NCI-H187 (cell line): ENCODE results near the gene MACROD2.
"Not testable (repeated sequence)": the region's sequence is repeated elsewhere in the genome, so short reads cannot be mapped to it uniquely, and the experiment has no call there.

Experiments
- DNase-seq, 2 experiments: peaks; one replicate each; lab custom pipeline; 2025; lab: John Stamatoyannopoulos, UW

The MACROD2 gene

DNA sequence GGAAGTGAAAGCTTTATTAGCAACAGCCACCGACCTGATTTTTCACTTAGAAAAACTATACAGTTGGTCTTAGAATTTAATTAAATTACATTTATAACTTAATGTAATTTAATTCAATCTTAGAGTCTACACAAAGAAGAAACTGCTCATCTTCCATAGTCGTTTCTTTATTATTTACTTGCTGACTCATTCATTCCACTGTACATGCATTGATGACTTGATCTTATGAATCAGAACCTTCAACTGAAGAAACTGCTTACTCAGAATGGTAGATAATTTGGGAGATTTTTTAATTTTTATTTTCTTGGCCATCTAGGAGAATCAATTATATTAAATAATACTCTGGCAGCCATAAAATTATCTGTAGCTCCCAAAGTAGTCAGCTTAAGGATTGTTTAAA, 1363.7 kb downstream of the MACROD2 start:
- no peak for DNase-seq

DNA sequence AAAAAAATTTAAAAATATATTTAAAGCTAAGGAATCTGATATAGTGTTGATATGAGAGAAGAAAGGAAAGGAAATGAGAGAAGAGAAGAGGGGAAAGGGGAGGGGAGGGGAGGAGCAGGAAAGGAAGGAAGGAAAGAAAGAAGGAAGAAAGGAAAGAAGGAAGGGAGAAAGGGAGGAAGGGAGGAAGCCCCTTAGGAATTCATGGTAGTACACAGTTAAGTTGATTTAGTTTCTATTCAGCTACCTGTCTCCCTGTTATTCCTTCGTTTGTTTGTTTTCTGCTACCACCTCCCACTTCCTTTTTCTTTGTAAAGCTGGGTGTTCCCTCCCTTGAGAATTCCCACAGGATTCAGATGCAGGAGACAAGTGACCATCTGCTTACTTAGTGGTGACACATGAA, 1367.5 kb downstream of the MACROD2 start:
- no peak for DNase-seq

DNA sequence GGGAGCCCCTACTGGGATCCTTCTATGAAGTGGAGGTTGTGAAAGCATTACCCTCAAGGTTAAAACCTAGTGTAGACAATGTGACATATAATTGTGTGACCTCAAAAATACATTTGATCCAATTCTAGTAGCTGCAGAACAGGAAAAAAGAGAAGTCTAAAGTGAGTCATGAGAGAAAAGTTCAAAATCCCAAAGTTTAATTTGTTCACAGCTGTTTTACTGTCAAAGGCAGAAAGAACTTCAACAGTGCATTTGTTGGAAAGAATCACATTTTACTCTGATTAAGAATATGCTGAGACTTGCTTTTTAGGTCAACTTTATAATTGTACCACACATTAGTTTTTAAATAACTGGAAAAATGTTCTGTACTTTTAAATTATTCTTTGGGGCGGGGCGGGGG, 1369.5 kb downstream of the MACROD2 start:
- DNase-seq: no peak

DNA sequence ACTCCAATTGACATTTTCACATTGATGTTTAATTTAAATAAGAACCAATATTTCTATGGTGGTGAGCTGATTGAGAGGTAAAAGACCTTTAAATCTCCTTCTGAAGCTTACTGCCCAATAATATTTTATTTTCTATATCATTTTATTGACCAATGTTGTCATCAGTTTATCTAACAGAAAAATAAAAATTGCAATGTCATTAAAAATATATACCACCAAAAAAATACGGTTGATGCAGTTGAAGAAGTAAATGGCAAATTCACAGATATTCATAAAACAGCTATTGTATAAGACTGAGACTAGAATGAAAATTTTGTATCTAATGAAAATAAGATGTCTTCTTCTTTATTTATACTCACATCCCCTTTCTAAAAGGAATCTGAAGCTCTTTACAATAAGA, 1375.1 kb downstream of the MACROD2 start:
- no peak for DNase-seq

DNA sequence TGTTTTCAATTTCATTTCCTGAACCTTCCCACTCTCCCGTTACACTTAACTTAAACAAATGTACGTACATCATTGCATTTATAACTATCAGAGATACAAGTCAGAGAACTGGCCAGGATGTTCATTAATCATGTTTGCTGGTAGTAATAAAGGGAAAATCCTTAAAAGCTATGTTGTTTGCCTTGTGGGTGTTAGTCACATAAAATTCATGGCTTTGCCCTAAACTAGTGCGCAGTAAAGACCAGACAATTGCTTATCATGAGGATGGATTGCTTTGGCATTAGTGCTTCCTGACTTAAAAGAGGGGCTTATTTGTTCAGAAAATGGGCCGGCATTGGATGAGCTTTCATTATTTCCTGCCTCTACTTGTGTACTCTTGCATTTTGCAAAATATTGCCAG, 1379.4 kb downstream of the MACROD2 start:
- no peak for DNase-seq

DNA sequence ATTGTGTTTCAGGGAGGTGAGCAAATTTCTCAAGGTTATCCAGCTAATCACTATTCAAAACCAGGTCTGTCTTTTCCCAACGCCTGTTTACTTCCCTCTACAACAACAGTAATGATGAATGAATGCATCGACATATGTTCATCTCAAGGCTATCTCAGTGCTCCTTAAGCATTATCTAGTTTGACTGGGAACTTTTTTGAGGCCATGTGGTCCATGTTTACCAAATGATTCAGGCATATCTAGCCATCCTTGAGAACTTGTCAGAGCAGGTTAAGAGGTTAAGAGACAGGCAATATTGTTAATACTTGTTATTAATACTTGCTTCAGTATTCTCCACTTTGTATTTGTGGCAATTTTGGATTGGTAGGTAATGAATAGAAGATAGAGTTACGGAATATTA, 1380.5 kb downstream of the MACROD2 start:
- no peak for DNase-seq

DNA sequence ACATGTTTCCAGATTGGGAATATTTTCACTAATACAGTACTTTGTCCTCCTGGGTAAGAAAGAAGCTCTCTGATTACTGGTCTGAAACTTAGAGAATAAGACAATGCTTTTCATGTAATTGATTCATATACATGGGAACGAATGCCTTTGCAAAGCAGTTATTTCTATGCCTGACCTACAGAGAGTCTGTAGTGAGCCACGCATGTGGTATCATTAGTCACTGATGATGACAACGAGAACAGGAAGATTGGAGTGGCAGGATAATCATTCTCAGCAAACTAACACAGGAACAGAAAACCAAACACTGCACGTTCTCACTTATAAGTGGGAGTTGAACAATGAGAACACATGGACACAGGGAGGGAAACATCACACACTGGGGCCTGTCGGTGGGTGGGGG, 1382.3 kb downstream of the MACROD2 start:
- DNase-seq: not testable (repeated sequence)

DNA sequence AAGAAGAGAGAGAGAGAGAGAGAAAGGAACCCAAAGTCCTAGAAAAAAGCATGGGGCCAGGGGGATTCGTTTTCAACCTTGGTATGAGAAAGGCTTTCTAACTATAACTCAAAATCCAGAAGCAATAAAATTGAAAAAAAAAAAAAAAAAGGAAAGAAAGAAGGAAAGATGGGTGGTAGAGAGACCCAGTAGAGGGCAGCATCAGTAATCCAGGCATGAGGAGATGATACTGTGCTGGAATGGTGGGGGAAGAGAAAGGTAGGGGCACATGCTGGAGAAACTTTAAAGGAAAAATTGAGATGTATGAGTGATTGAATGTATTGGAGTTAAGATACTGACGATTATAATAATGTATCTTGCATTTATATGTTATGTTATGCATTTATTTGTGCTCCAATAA, 1382.8 kb downstream of the MACROD2 start:
- no peak for DNase-seq

DNA sequence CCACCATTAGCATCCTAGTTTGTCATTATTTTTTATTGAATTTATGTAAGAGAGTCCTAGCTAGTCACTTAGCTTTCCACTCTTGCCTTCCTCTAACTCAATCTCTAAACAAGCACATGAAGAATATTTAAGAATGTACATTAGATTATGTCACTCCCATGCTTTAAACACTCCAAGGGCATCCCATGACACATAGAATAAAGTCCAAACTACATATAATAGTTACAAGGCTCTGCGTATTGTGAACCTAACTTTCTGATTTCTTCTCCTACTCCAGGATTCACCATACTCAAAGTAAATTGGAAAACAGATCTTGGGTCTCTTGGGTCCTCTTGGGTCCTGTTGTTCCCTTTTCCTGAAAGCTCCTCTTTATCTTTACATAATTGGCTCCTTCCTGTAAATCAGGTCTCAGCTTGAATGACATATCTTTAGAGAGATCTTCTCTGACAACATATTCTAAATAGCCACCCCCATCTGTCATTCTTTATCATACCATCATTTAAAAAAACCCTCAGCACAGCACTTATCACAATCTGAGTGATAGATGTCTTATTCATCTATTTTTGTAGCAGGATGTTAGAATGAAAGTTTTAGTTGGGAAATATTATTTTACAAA, 1384.5 kb downstream of the MACROD2 start:
- DNase-seq: no peak

DNA sequence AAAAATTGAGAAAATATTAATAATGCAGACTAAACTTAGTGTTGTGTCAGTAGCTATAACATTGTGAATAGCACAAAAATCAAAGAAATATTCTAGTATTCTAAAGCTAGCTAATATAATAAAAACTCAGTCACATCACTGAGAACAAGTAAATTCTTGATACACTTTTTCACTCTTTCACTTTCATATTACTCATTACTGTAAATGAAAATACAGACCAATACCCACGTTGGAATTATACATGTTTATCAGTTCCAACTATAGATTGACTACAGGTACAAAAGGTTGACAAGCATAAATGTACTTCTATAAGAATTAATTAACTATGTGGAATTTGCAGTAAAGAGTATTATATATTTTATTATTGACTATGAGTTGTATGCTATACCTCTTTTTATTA, 1385.5 kb downstream of the MACROD2 start:
- no peak for DNase-seq

DNA sequence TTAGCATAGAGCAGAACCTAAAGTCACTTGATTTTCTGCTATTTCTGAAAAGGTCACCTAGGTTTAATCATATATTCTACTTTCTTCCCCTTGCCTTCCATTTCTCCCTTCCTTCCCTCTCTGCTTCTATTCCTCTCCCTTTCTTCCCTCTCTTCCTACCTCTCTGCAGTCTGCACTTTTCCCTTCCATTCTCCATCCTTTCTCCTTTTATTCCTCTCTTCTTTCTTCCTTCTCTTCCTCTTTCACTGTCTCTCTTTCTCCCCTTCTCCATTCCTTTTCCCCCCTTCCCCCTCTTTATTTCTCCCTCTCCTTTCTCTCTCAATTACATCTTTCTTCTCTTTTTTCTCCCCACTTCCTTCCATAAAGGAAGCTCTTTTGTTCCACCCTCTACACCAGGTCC, 1391.9 kb downstream of the MACROD2 start:
- no peak for DNase-seq

DNA sequence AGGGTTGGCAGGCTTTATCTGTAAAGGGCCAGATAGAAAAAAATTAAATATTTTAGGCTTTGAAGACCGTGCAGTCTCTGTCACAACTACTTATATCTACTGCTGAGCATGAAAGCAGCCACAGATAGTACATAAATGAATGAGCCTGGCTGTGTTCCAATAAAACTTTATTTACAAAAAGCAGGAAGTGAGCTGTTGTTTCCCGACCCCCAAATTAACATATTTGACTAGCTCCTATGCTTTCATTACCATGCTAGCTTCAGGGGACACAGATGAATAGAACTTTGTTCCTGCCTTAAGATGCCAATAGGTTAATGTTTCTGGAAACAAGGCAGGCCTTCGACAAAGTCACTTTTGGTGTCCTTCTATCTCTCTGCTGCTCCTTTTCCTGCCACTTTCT, 1400.1 kb downstream of the MACROD2 start:
- no peak for DNase-seq

DNA sequence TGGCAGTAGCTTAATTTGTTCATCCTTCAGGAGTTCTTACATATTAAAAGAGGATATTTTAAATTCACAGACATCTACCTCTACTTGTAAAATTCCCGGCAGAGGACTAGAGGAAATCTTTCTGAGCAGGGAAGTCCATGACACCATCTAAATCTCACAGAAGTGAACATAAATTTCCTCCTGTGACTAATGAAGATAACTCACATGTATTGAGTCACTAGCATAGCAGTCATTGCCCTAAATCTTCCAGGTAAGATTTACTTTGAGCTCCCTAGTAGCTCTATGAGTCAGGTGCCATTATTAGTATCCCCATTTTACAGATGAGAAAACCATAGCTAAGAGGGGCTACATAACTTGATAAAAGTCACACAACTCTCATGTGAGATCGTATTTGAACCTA, 1400.7 kb downstream of the MACROD2 start:
- DNase-seq: no peak

DNA sequence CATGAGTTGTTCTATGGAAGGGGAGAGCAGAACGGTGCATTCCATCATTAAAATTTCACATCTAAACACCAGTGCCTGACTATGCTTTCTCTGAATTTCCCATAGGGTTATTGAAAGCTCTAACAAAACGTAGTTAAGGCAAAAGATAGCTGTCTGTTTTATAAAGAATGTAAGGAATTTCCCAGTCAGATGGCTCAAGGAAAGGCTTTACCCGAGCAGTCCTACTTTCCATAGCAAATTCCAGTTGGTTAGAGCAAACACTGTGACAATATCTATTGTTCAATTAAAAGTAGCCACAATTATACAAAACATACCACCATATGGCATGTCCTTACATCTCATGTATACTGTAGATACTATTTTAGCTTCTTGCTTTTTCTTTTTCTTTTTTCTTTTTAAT, 1401.6 kb downstream of the MACROD2 start:
- no peak for DNase-seq

DNA sequence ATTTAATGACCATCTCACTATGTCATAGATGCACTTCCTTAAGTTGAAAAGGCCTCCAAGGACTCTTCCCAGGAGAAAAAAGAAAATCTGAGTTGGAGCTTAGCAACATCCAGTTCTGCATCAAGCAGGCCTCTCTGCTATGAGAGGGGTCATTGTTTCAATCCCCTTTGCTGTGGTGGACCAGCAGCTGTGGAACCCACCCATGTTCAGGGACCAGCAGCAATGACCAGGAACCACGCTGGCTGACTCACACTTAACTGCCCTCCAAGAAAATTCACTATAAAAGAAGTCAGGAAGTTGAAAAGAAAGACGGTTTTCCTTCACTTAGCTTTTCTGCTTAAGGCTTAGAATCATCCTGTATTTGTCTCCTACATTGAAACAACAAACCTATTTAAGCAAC, 1404.5 kb downstream of the MACROD2 start:
- no peak for DNase-seq

DNA sequence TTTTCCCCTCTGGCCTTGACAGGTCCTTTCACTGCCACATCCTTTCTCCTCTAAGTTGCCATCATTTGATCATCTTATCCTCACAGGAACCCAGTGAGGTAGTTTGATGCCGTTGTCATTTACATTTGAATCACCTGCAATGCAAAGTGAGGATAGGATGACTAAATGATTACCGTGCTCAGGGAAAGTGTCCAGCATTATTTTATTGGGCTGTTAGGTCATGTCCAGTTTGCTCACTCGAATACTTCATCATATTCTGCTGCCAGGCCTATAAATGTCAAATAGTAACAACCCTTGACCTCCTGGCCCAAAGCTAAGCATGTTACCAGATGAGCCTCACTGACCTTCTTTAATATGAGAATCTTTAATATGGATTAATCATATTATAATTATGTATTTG, 1410.8 kb downstream of the MACROD2 start:
- DNase-seq: no peak

DNA sequence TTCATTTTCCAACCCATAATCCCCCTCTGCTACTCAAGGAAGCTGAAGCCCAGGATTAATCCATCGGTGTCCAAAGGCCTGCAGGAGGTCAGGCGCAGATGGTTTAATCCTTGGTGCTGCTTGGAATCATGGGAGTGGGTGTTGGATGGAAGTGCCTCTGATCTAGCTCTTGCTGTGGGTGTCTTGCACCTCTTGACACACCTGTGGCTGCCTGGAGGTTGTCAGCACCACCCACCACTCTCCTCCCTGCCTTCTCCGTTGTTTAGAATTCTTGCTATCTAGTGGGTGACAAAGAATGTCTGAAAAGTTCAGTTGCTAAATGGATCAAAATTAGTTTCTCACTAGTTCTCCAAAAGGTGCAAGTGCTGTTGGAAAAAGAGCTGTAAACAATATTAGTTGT, 1416.5 kb downstream of the MACROD2 start:
- no peak for DNase-seq

DNA sequence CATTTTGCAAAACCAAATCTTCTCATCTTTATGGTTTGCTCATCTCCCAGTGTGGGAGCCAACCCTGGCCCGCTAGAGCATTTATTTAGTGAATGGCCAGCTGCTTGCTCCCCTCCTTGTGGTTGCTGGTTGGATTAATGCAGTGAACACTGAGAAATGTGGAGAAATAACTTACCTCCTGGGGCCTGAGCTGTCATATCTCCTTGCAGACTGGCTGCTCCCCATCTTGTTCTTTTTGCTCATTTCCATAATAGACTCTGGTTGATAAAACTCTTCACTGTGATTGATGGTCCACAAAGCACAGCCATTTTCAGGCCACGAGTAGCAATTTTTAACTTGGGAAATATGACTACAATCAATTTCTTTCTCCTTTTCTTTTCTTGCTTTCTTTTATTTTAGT, 1420.6 kb downstream of the MACROD2 start:
- no peak for DNase-seq

DNA sequence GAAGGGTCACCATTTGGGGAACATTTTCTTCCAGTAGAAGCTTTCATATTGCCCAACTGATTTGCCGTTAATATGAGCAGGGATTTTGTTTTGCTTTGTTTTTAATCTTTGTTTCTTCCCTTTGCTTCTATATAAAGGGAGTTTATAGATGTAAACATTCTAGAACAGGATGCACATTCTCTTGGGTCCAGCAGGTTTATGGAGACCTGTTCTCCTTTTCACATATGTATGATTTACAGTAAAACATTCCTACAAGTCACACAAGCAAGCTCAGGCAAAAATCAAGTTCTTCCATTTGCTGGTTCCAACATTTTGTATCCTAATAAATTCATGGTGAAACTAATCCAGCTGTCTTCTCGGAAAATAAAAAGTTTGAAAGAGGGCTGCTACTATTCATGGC, 1424.5 kb downstream of the MACROD2 start:
- DNase-seq: no peak

DNA sequence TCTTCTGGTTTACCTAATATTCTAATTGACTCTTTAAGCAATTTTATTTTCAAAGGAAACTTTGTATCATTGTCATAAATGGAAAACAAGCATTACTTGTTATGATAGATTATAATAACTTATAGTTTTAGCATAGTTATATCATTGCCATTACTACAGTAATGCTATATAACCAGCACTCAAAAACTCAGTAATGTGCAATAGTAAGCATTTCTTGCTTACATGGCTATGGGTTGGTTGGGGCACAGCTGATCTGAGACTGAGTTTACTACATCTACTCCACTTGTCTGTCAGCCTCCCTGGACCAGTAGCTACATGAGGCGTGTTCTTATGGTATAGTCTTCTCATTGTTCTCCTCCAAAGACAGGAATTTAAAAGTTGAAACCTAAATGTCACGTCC, 1427.7 kb downstream of the MACROD2 start:
- no peak for DNase-seq

DNA sequence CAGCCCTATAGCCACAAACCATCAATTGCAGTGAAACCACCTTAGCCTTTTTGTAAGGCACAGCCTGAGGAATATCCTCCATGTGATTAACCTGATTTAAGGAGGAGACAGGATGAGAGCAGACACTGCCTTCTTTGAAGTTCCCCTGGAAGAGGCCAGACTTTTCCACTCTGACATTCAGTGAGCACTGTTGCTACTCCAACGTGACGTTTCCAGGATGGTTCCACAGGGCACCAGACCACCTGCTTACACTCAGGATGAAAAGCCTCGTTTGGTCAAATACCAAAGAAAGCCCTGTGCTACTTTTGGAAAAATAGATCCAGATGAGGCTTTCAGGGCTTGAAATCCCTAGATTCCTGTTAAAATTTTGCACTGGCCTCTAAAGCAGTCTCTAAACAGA, 1444.2 kb downstream of the MACROD2 start:
- DNase-seq: no peak

DNA sequence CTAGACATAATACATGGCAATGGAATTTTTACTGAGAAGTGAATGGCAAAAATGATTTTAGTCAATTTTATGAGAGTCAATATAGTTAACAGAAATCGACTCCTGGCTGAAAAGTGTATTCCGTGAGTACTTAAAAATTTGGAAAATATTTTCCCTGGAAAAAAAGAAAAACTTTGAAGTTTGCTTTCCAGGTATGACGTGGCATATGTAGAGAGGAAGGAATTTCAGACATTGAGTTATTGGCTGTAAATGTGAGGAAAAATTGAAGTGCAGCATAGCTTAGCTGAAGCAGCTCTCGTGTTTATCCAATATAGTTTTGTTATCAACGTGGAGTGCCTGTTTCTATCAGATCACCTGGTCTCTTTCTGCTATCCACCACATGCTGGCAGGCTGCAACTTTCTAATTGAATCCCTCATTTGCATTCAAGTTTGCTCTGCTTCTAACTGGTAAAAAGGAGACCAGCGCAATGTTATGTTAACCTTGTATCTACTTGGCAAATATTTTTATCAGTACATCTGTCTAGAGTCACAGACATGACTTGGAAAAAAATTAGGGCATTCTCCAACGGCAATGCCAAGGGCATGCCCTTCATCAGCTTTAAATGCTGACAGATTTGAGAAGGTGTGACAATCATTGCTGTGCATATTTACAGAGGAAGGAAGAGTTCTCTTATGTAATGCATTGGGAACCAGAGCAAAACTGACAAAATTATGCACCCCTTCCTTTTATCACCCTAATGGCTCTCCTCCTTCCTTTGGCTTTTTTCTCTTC, 1444.9 kb downstream of the MACROD2 start:
- no peak for DNase-seq

DNA sequence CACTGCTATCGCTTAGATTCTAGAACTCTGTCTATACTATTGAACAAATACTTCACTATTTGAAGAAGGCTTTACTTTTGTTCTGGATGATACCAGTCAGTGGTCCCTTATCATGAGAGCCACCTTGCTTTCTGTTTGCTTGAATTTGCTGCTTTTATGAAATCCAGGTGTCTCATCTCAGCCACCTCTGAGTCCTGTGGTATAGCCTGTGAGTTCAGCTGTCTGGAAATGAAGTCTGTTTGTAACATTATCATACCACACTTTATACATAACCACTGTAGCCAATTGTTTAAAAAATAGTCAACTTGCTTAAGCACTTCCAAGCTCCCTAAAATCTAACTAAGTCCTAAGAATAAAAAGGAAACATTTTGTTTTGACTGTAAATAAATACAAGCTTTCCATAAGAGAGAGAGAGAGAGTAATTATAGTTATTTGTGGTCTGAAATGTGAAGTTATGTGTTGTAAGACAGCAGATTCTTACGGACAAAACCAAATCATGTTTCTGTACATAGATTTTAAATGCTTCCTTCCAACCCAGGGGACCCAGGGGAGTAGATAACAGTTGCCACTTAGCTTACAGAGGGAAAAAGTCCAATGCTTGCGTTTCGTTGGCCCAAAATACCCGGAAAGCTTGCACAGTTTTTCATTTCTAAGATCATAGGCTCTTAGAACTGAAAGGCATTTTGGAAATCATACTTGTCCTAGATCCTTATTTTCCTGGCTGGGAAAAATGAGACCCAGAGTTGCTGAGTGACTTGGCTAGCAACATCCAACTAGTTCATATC, 1449.9 kb downstream of the MACROD2 start:
- DNase-seq: no peak
